Gastroesophageal sphincter (tissue), 4 donors: ENCODE measurements around the gene DYRK1A. TPM values are rescaled to one million over a fixed set of nuclear protein-coding genes. Genes with fewer than 3 reads are reported as not detected.

ENCODE experiments used
- ATAC-seq: fragments of 150-250 bp; one replicate; pipeline ENCODE4 v1.9.1; 2016; ENCODE audit warnings: mild to moderate bottlenecking, moderate library complexity
- H3K27ac ChIP-seq, 4 donors: fragments of 200-600 bp; sonication (generic) in 3 of 4; 1 replicate in 3 of 4; 2 replicates in 1 of 4; pipeline ENCODE4 v1.5.1; 2016 to 2019
- H3K27me3 ChIP-seq: fragments of 200-600 bp; sonication (generic); one replicate; pipeline ENCODE4 v1.5.1; 2019
- H3K36me3 ChIP-seq, 2 donors: fragments of 200-600 bp; sonication (generic); one replicate each; pipeline ENCODE4 v1.5.1; 2019; ENCODE audit warnings: control low read depth in 1 of 2
- H3K4me1 ChIP-seq, 3 donors: fragments of 200-600 bp; sonication (generic); 1 replicate in 2 of 3; 2 replicates in 1 of 3; pipeline ENCODE4 v1.5.1; 2016 to 2019; ENCODE audit warnings: control low read depth in 2 of 3
- H3K4me3 ChIP-seq, 2 donors: fragments of 200-600 bp; sonication (generic); one replicate each; pipeline ENCODE4 v1.5.1; 2019; ENCODE audit warnings: mild to moderate bottlenecking in 1 of 2, moderate library complexity in 1 of 2
- H3K9me3 ChIP-seq, 3 donors: fragments of 200-600 bp; sonication (generic); one replicate each; pipeline ENCODE4 v1.5.1; 2017 to 2019; ENCODE audit warnings: control low read depth in 2 of 3
- EP300 ChIP-seq: sonication (generic); formaldehyde crosslinking; IDR thresholded peaks from one replicate; pipeline ENCODE4 v1.6.1; 2017; ENCODE audit warnings: antibody characterized with exemption, mild to moderate bottlenecking
- POLR2A ChIP-seq, 2 donors: fragments of 450-650 bp; IDR thresholded peaks; one replicate each; pipeline ENCODE4 v1.6.1; 2017; ENCODE audit warnings: antibody characterized with exemption in 2 of 2, mild to moderate bottlenecking in 2 of 2, moderate library complexity in 1 of 2
- POLR2AphosphoS5 ChIP-seq: sonication (generic); formaldehyde crosslinking; IDR thresholded peaks from one replicate; pipeline ENCODE4 v1.6.1; 2017; ENCODE audit warnings: antibody characterized with exemption
- WGBS, 2 donors: methylation state at CpG; one replicate each; pipeline ENCODE4 v1.1.5; 2018; ENCODE audit warnings: low coverage in 1 of 2; 5-methylcytosine and 5-hydroxymethylcytosine counted together
- total RNA-seq, 4 donors: library from RNA; depleted of rRNA; stranded (reverse); fragments of >200 nt; gene quantifications; one replicate each; pipeline ENCODE4 v1.1.0, GENCODE V29; 2016
- TF ChIP-seq, protein P1 (sequence below), 4 experiments: fragments of 200-600 bp in 2 of 4; fragments of 450-650 bp in 2 of 4; sonication (generic) in 1 of 4; IDR thresholded peaks; one replicate each; pipeline ENCODE4 v1.5.1; 2017 to 2019; ENCODE audit warnings: antibody characterized with exemption in 4 of 4, mild to moderate bottlenecking in 2 of 4, moderate library complexity in 2 of 4

DYRK1A gene
- total RNA-seq, 4 donors from 2014 or later: 85.1 to 102 (median 94.0) TPM

- ATAC-seq: no peak
- H3K27me3 ChIP-seq: peaks cover 9% of the 10 kb centered on the region
- H3K36me3 ChIP-seq: no peaks in the 10 kb centered on the region
- no peak for TF ChIP-seq POLR2A (IDR thresholded peaks at IDR 0.05)
- TF ChIP-seq, protein P1, sequence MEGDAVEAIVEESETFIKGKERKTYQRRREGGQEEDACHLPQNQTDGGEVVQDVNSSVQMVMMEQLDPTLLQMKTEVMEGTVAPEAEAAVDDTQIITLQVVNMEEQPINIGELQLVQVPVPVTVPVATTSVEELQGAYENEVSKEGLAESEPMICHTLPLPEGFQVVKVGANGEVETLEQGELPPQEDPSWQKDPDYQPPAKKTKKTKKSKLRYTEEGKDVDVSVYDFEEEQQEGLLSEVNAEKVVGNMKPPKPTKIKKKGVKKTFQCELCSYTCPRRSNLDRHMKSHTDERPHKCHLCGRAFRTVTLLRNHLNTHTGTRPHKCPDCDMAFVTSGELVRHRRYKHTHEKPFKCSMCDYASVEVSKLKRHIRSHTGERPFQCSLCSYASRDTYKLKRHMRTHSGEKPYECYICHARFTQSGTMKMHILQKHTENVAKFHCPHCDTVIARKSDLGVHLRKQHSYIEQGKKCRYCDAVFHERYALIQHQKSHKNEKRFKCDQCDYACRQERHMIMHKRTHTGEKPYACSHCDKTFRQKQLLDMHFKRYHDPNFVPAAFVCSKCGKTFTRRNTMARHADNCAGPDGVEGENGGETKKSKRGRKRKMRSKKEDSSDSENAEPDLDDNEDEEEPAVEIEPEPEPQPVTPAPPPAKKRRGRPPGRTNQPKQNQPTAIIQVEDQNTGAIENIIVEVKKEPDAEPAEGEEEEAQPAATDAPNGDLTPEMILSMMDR (IDR thresholded peaks at IDR 0.05): no peak
- no peak for TF ChIP-seq EP300
- TF ChIP-seq POLR2AphosphoS5: no peak
- H3K9me3 ChIP-seq: peaks cover 0 to 21% (median 0%) of the 10 kb centered on the region in 3 donors
- WGBS, 2 donors: 64 to 72% methylated on average over 7 to 11 of the region's 20 CpGs
- peaks cover 0 to 6% (median 0%) of the 10 kb centered on the region in 3 donors for H3K4me1 ChIP-seq
- no peak overlapping the region for H3K27ac ChIP-seq
- no peak overlapping the region for H3K4me3 ChIP-seq
Measured at GRCh38 chr21:37532868-37533780, 166.6 kb downstream of the DYRK1A start.

DNA sequence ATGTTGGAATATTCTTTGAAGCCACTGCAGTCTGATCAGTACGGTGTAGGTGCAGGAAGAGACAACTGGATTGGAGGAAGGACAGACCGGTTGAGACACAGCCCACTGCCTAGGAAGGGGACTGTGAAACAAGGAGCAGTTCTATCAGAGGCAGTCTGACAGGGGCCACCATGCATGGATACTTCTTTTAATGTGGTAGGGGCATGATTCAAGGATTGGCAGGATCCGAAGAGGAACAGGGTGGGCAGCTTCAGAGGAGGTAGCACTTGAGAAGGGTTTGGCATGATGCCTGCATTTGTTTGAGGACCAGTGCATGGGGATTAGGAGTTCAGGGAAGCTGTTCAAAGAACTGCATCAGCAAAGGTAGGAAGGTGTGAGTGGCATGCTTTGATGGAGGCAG lies 167.9 kb downstream of the DYRK1A start:
- H3K36me3 ChIP-seq: no peaks in the 10 kb centered on the region
- H3K4me1 ChIP-seq: peaks cover 0 to 6% (median 0%) of the 10 kb centered on the region in 3 donors
- peaks cover 9% of the 10 kb centered on the region for H3K27me3 ChIP-seq
- ATAC-seq: no peak
- no peak overlapping the region for H3K4me3 ChIP-seq
- 69% methylated on average over 3 of the region's 3 CpGs; no CpG with 5 or more reads in 1 of the 2 donors for WGBS, 2 donors
- TF ChIP-seq EP300: no peak
- TF ChIP-seq, protein P1 (IDR thresholded peaks at IDR 0.05): no peak
- no peak for TF ChIP-seq POLR2A (IDR thresholded peaks at IDR 0.05)
- TF ChIP-seq POLR2AphosphoS5: no peak
- peaks cover 0 to 21% (median 0%) of the 10 kb centered on the region in 3 donors for H3K9me3 ChIP-seq
- H3K27ac ChIP-seq: no peak overlapping the region

- H3K36me3 ChIP-seq: no peaks in the 10 kb centered on the region
- ATAC-seq: no peak
- H3K27me3 ChIP-seq: peaks cover 9% of the 10 kb centered on the region
- H3K27ac ChIP-seq: no peak overlapping the region
- peaks cover 0 to 21% (median 0%) of the 10 kb centered on the region in 3 donors for H3K9me3 ChIP-seq
- peaks cover 0 to 6% (median 0%) of the 10 kb centered on the region in 3 donors for H3K4me1 ChIP-seq
- WGBS, 2 donors: 81 to 100% methylated on average over 2 to 3 of the region's 3 CpGs
- no peak overlapping the region for H3K4me3 ChIP-seq
- no peak for TF ChIP-seq EP300
- TF ChIP-seq, protein P1 (IDR thresholded peaks at IDR 0.05): no peak
- TF ChIP-seq POLR2A (IDR thresholded peaks at IDR 0.05): no peak
- TF ChIP-seq POLR2AphosphoS5: no peak
Measured at GRCh38 chr21:37535130-37535529, 168.6 kb downstream of the DYRK1A start.

- Histone ChIP-seq H3K27ac (no peak overlapping the region), H3K4me3 (no peak overlapping the region), H3K27me3 (peaks cover 9% of the 10 kb centered on the region), H3K4me1 (peaks cover 0 to 6% (median 0%) of the 10 kb centered on the region in 3 donors), H3K36me3 (no peaks in the 10 kb centered on the region), H3K9me3 (peaks cover 0 to 21% (median 0%) of the 10 kb centered on the region in 3 donors)
- no peak for TF ChIP-seq POLR2A (IDR thresholded peaks at IDR 0.05)
- no peak for TF ChIP-seq POLR2AphosphoS5
- TF ChIP-seq EP300: no peak
- TF ChIP-seq, protein P1 (IDR thresholded peaks at IDR 0.05): no peak
- no peak for ATAC-seq
- WGBS, 2 donors: 90 to 100% methylated on average over 4 to 7 of the region's 7 CpGs
Measured at GRCh38 chr21:37535672-37536071, 169.1 kb downstream of the DYRK1A start.
